GM19463 (cell line): ENCODE data around the gene MRPS11.
A peak's percentile ranks its signal among the peaks of the same experiment; 100 is the strongest.
"Not testable (repeated sequence)": the region's sequence is repeated elsewhere in the genome, so short reads cannot be mapped to it uniquely, and the experiment has no call there.

Experiments used
- ATAC-seq: cut with Tn5 transposase; IDR thresholded peaks from one replicate; pipeline ENCODE4 v1.9.1; 2021; ENCODE audit warnings: mild to moderate bottlenecking, moderate library complexity; ENCODE audit not compliant: unreplicated experiment

Gene MRPS11

DNA sequence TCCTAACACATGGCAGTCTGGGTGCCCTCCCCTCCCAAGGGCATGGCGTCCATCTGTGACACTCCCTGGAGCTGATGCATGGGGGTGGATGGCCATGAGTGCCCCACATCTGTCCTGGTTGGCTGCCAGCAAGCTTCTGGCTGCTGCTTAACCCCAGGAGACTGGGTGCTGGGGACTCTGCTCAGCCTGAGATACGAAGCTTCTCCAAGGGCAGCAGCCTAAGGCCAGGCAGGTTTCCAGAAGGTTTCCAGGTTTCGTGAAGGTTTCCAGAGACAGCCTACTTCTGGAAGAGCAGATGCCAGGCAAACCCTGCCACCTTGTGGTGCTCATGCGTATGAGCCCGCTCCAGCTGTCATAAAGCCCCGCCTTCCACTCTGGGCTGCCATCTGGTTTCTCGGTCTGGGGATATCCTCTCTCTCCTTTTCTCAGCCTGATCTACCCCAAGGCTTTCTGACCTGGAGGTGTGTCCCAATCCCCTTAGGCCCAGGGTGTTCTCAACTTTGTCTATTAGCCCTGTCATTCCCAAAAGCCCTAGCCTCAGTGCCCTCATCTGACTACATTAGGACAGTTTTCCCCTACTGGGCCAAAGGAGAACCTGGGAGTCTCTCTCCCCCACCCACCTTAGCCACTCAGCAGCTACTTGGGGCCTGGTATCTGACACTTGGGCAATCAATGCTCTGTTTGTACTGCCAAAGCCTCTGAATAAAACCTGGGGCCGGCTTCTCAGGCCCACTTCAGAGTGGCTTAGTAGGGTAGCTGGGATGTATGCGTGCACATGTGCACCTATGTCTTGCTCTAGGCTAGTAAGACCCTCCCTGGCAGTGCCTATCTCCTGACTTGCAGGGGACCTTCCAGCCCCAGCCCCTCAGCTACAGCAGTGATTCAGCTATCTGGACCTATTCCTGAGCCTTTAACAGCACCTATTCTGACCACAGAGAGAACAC lies 12.4 kb upstream of the MRPS11 start:
- ATAC-seq, result peak; percentile 97

DNA sequence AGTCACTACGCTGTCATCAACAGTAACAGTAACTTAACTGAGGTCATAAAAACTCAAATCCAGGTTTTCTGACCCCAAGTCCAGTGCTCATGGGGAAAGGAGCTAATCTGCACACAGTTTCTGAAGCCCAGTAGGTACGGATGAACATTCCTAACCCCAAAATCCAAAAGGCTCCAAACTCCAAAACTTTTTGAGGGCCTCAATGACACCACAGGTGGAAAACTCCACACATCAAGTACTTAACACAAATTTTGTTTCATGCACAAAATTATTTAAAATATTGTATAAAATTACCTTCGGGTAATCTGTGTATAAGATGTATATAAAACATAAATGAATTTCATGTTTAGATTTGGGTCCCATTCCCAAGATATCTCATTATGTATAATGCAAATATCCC lies 10.8 kb upstream of the MRPS11 start:
- ATAC-seq, result no peak

DNA sequence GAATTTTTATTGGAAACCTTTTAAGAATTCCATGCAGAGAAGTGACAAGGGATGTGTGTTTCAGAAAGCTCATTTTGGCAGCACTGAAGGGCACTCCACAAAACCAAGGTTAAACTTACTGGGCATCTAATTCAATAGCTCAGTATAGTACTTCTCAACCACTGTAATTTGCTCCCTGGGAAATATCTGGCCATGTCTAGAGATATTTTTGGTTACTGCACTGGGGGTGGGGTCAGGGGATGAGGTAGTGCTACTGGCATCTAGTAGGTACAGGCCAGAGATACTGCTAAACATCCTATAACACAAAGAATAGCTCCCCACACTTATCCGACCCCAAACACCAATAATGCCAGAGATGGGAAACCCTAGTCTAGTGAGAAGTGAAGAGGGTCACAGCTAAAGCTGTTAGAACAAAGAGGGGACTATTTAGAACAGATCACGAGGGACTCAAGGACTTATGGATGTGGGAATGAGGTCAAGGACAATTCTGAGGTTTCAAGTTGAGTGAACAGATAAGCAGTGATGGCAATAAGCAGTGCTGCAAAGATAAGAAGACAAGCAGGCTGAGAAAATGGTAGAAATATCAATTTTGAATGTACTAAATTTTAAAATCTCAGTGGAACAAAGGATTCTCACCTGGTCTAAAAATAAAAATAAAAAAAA lies 3.5 kb upstream of the MRPS11 start:
- ATAC-seq, result no peak

DNA sequence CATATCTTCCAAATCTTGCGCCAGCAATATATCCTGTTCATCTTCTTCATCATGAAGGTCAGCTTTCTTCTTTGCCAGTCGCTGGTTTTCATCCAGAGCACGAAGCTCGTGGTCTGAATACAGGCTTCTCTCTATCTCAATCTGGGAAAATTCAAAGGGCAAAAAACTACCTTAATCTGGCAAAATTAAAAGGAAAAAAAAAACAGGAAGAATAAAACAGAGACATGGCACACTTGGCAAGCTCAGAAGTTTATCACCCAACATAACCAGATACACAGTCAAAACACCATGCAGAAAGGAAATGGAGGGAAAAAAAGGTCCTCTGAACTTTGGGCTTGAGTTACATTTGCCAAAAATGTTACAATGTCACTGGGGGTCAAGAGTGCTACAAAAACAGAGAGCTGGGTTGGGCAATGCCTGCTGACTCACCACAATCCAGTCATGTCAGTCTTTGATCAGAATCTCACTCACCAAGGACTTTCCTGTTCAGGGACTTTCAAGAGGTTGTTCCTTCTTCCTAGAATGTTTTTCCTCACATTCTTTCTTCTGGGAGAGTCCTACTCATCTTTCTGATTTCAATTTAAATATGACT lies 1.8 kb upstream of the MRPS11 start:
- no peak for ATAC-seq

DNA sequence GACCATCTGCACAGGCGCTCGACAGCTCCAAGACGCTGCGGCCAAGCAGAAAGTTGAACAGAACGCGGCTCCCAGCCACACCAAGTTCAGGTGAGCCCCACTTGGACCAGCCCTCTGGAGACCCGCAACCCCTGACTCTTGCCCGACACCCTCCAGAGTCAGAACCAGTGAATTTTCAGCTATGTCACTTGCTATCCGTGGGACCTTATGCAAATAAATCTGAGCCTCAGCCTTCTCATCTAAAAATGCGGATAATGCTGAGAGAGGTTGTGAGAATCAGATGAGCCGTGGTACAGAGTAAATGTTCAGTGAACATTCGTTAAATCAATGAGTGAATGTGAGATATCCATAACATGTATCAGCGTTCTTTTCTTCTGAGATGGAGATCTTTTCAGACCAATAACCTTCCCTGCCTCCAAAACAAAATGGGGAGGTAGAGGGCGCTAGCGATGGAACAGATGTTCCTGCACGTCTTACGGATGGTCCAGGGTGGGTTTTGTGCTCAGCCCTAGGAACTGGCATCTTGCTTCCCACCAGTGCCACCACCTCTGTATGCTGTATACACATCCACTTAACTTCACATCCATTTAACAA lies 524 bp downstream of the MRPS11 start:
- ATAC-seq, result no peak

DNA sequence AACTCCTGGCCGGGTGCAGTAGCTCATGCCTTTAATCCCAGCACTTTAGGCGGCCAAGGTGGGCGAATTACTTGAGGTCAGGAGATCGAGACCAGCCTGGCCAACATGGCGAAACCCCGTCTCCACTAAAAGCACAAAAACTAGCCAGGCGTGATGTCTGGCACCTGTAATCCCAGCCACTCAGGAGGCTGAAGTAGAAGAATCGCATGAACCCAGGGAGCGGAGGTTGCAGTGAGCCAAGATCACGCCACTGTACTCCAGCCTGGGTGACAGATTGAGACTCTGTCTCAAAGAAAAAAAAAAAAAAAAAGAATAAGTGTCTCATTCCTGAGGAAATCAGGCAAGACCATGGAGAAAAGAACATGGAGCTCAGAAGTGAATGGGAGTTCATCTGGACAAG lies 1.2 kb downstream of the MRPS11 start:
- ATAC-seq, result not testable (repeated sequence)

DNA sequence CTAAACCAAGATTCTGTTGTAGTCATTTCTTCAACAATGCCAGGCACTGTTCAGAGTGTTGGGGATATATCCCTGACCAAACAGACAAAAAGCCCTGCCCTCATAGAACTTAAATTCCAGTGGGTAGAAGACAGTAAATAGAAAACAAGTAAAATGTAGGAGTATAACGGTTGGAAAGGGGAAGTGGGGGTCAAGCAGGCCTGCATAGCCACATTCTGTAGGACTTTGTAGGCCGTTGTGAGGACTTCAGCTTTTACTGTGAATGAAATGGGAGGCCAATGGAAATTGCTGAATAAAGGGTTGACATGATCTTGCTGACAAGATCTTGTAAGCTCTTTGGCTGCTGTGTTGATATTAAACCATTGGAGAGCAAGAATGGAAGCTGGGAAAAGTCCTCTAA lies 1.8 kb downstream of the MRPS11 start:
- ATAC-seq, result no peak

DNA sequence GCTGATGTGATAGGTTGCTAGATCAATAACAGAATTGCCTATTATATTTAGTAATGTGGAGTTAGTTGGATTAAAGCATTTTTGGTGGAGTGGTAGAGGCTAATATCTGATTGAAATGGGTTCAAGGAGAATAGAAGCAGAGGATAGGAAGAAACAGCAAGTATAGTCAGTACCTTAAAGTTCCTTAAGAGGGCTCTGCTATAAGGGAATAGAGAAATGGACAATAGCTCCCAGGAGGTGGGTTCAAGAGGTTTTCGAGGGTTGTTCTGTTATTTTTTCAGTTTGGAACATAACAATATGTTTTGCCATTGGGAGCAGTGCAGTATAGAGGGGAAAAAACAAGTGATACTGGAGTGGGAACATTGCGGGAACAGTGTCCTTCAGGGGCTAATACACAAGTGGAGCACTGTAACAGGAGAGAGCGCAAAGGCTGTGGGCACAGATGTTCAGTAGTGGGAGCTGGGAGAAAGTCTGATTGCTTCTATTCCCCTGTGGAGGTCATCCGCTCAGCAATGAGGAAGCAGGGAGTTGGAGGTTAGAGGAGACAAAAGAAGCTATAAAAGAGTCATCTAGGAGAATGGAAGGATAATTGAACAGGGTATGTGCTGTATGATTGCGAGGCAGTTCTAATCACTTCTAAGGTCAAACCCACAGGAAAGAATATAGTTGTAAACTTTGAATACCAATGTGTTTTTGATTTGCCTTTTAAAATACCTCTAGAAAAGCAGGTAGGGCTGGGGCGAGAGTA lies 3.3 kb downstream of the MRPS11 start:
- no peak for ATAC-seq

DNA sequence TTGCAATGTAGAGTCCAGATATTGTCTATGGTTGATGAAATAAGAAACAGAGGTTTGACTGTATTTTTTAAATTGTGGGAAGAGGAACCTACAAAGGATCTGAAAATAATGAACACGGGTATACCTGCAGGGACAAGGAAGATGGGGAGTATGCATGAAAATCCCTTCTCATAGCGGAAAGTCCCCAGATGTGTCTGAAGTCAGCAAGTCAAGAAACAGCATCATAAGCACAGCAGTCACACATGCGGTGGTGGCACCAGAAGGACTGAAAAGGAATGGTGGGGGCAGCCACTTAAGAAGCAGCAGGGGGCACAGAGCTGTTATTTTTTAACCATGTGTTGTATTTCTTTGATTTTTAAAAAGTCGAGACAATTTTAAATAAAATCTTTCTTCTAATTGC lies 4.7 kb downstream of the MRPS11 start:
- no peak for ATAC-seq

DNA sequence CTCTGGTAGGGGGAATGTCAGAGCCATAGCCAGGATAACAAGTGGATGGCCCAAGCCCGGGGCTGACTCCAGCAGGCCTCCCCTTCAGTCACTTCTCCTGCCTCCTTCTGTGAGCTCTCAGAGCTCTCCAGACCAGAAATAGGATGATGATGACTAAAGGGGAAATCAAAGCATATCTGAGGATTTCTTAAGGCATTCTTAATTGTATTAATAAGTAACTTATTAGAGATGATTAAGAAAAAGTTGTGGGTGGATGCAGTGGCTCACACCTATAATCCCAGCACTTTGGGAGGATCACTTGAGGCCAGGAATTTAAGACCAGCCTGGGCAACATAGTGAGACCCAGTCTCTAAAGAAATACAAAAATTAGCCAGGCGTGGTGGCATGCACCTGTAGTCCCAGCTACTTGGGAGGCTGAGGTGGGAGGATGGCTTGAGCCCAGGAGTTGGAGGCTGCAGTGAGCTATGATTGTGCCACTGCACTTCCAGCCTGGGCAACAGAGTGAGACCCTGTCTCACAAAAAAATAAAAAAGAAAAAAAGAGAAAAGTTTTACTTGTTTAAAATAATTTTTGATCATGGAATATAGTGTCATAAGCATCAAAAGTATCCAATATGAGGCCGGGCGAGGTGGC lies 6.3 kb downstream of the MRPS11 start:
- ATAC-seq, result not testable (repeated sequence)

DNA sequence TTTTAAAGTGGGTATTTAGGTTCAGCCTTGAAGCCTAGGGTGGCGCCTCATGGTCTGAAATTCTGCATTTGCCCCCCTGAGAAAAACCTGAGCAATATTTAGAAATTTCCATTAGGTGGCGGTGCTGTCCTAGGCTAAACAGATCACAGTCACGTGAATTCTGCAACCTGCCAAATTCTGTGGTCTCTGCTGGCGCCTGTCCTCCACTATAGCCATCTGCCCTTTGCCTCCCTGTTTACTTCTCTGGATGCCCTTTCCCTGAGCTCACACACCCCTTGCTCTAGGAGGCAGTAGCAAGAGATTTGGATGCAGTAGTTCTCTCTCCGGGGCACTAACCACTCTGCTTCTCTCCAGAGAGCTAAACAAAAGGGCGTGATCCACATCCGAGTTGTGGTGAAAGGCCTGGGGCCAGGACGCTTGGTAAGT lies 9.1 kb downstream of the MRPS11 start:
- ATAC-seq, result peak; percentile 43

DNA sequence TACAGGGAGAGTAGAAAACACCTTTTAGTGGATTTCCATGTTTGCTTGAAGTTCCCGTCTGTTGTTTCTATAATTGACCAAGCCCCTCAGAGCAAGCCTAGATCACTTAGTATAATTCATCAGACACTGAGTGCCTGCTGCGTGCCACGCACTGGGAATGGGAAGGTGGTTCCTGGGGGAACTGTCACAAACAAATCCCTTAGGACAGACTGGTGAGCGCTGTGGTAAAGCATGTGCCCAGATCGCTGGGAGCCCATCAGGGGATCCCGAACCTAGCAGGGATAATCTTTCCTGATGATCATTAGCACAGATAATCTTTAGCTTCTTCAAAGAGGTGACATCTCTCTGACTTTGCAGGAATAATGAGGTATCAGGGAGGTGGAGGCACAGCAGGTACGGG lies 9.6 kb downstream of the MRPS11 start:
- no peak for ATAC-seq

DNA sequence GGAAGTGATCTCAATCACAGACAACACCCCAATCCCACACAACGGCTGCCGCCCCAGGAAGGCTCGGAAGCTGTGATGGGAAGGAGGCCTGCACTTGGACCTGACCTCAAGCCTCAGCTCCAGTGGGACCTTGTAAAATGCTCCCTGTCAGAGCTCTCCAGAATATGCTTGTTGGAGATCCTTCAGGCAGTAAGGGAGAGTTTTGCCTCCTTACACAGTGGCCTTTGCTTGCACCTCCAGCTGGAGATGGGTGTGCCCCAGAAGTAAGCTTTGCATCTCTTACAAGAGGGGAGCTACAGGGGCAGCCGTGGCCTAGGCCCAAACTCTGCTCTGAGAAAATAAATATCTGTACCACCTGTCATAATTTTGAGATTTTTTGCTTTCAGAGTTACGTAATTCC lies 10.4 kb downstream of the MRPS11 start:
- ATAC-seq, result no peak

DNA sequence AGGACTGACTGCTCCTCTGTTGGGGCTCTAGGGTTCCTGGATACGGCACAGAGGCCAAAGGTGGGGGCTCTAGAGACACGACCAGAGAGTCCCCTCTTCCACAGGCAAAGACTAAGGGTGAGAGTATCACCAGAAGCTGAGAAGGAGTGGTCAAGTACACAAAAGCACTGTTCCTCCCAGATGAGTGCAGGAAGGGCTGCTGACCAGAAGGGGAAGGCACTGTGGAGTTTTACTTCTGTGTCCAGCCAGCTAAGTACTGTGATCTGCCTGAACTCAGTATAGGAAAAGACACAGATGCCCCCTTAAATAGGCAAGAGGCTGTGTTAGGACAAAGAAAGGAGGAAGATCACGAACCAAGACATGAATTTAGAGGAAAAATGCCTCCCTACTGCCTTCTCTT lies 11.7 kb downstream of the MRPS11 start:
- no peak for ATAC-seq

DNA sequence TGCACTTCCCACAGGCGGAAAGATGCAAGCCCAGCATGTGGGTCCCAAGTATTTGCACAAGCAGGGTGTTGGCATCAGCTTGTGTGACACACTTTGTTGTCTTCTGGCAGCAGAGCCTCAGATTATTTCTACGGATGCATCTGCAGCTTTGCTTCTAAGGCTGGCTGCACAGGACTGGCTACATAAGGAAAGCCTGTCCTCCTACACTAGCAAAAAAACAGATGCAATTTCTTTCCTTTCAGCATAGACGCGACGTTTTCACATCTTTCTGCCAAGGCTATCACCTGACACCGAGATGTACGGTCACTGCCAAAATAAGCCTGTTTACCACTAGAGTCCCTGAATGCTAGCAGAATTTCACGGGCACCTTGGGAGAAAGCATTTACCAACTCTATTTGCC lies 13.5 kb downstream of the MRPS11 start:
- no peak for ATAC-seq

DNA sequence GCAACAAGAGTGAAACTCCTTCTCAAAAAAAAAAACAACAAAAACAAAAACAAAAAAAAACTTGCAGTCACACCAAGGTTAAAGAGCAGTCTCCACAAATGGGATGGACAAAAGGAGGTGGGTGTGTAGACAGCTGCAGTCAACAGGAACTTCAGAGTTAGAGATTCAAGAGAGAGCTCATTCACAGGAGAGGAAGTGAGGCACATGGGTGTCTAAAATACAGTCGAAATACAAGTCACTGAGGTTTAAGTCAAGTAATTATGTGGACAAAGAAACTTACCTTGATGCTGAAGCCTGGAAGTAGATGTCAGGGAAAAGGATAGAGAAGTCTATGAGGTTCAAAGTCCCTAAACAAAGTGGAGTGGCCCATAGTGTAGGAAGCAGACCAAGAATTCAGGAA lies 14.8 kb downstream of the MRPS11 start:
- no peak for ATAC-seq

DNA sequence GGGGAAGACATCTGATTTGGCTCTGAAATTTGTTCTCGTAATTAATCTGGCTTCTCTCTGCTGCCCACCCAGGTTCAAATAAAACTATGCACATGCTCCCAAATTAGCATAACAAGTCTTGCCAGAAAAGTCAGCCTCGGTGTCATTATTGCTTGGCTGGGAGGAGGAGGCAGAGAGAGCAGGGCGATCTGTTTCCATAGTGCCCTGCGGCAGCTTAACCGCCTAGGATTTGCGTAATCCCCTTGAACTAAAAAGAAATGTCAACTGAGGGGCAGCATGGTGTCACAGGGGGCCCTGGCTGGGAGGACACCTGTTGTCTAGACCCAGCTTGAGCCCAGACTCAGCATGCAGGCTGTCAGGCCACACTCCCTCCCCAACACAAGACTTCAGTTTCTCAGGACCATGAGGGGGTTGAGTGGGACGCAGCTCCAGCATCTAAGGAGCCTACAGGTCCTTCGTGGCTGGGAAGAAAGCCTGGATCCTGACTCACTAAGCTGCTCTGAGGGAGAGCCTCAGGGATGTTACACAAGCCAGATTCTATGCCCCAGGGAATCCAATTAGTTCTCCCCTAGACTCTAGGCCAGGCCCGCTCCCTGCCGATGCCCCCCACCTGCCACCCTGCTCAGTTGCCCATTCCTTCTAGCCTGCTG lies 17.3 kb downstream of the MRPS11 start:
- no peak for ATAC-seq

DNA sequence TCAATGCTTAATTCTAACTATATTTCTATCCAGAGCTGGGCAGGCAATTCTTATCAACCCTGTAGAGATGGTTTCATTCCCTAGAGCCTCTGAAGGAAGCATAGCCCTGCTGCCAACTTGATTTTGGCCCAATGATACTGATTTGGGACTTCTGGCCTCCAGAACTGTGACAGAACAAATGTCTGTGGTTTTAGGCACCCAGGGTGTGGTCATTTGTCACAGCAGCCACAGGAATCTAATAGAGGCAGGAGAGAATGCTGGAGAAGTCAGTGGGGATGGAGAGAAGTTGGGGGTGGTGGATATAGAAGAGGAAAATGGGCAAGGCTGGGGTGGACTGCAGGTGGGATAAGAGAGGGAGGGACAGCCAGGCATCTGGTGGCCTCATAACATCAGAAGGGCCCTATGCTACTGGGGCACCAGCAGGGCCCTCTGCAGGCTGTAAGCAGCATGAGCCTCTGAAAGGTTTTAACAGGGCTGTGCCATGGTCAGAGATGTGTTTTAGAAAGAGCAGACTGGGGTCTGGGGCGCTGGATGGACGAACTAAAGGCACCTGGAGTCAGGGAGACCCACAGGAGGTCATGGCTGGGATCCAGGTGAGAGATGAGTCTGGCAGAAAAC lies 19.8 kb downstream of the MRPS11 start:
- no peak for ATAC-seq

DNA sequence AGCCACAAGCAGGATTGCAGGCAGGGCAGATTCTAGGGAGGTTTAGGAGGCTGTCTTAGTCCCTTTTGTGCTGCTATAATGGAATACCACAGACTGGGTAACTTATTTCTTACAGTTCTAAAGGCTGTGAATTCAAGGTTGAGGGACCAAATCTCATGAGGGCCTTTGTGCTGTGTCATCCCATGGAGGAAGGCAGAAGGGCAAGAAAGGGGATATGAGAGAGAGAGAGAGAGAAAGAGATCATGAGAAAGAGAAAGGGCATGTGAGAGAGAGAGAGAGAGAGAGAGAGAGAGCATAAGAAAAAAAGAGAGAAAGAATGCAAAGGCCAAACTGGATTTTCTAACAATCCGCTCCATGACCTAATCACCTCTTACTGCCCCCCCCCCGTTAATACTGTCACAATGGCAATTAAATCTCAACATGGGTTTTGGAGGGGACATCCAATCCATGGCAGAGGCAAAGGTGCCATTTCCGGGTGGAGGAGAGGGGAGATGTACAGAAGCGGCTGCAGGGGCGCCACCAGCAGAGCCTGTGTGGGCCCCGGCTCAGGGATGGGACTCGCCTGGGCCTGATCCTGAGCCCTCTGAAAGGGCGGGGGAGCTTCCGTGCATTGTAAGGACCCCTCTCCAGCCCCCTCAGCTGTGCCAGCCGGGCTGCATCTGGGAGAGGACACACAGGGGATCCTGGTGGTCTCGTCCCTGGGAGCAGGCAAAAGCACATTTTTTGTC lies 20.5 kb downstream of the MRPS11 start:
- no peak for ATAC-seq
